A549 treated with DMSO at 1 μM for 4 hours (cell line): ENCODE measurements around the gene NOPCHAP1. TPM values are rescaled to one million over a fixed set of nuclear protein-coding genes. Genes with fewer than 3 reads are reported as not detected.

Source experiments
- total RNA-seq: library from RNA; stranded (reverse); fragments of 200-300 nt; extraction: Qiagen RNA extraction; gene quantifications from 5 replicates; pipeline ENCODE4 v1.2.3, GENCODE V29; 2022; ENCODE audit warnings: low read depth

Gene NOPCHAP1, protein sequence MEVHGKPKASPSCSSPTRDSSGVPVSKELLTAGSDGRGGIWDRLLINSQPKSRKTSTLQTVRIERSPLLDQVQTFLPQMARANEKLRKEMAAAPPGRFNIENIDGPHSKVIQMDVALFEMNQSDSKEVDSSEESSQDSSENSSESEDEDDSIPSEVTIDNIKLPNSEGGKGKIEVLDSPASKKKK
- 32.4 to 38.9 TPM (median 34.9 TPM) in 5 replicates for total RNA-seq

DNA sequence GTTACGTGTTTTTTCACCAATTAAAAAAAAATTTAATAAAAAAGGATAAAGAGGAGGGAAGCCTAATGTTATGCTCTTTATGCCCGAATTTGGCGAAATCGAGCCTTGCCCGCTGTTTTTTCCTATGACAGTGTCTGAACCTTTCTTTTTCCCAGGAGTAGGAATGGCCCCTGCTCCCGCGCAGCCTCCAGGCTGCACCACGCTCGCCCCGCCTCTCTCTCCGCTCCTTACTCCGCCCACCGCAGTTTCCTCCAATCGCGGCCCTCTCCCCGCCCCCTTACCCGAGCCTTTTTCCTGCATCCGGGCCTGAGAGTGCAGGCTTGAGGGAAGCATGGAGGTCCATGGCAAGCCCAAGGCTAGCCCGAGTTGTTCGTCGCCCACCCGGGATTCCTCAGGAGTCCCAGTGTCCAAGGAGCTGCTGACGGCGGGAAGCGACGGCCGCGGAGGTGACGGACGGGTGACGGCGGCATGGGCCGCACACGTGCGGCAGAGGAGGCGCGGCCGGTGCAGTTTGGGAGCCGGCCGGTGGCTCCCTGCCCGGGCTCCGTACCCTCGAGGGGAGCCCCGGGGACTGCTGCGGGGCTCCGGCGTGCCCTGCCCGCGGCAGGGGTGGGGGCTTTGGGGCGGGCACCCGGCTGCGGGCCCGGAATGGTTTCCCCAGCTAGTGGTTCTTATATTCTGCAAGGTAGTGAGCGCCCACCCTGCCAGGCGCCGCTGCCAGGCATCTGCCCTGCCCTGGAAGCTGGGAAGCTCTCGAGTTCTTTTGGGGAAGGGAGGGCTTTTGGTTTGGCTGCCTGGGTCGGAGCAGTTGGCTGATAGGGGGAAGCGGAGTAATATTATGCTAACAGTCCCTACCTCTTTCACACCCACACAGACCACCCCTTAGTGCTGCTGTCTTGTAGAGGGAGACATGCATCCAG lies at the start of gene NOPCHAP1:
Gene NOPCHAP1 (plus strand): TSS at position 295 of the 920 bp plus-strand sequence. CDS start 37 bp downstream, at position 332.

GRCh38 chr12:104958001-104958804 lies 27.9 kb upstream of the NOPCHAP1 start, which contains the start of gene SLC41A2:
Gene SLC41A2 (minus strand): TSS chr12:104958290. CDS start chr12:104928527, 29,763 bp downstream.

Other genes with a start within 250 kb of the NOPCHAP1 start
- 18.1 to 29.5 TPM (median 25.0 TPM) in 5 replicates for gene SLC41A2, start 28.0 kb upstream of the NOPCHAP1 start, total RNA-seq
- gene ALDH1L2, start 98.1 kb downstream of the NOPCHAP1 start, total RNA-seq, result 2.7 to 3.9 TPM (median 3.5 TPM) in 5 replicates
- gene WASHC4, start 121.4 kb downstream of the NOPCHAP1 start, total RNA-seq, result 19.8 to 28.3 TPM (median 25.3 TPM) in 5 replicates
- gene APPL2, start 249.9 kb downstream of the NOPCHAP1 start, total RNA-seq, result 16.9 to 22.5 TPM (median 20.3 TPM) in 5 replicates